ENCODE measurements around the gene CXCL3.

CXCL3 gene

GRCh38 chr4:74013264-74013663, 25.2 kb downstream of the CXCL3 start:
- no peak overlapping the region for H3K4me3 ChIP-seq (replicated peaks; ENCODE audit: low read depth, low read length)
- DNase-seq (ENCODE audit: extremely low read depth, low read depth): no peak
- TF ChIP-seq, protein P1, sequence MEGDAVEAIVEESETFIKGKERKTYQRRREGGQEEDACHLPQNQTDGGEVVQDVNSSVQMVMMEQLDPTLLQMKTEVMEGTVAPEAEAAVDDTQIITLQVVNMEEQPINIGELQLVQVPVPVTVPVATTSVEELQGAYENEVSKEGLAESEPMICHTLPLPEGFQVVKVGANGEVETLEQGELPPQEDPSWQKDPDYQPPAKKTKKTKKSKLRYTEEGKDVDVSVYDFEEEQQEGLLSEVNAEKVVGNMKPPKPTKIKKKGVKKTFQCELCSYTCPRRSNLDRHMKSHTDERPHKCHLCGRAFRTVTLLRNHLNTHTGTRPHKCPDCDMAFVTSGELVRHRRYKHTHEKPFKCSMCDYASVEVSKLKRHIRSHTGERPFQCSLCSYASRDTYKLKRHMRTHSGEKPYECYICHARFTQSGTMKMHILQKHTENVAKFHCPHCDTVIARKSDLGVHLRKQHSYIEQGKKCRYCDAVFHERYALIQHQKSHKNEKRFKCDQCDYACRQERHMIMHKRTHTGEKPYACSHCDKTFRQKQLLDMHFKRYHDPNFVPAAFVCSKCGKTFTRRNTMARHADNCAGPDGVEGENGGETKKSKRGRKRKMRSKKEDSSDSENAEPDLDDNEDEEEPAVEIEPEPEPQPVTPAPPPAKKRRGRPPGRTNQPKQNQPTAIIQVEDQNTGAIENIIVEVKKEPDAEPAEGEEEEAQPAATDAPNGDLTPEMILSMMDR (IDR thresholded peaks at IDR 0.05; ENCODE audit: low read depth, low read length, missing control alignments): no peak

- no peak overlapping the region for H3K4me3 ChIP-seq (replicated peaks; ENCODE audit: low read depth, low read length)
- TF ChIP-seq, protein P1 (IDR thresholded peaks at IDR 0.05; ENCODE audit: low read depth, low read length, missing control alignments): no peak
- DNase-seq (ENCODE audit: extremely low read depth, low read depth): no peak
These were observed 26.4 kb downstream of the CXCL3 start for GRCh38 chr4:74012130-74012529.

- no peak overlapping the region for H3K4me3 ChIP-seq (replicated peaks; ENCODE audit: low read depth, low read length)
- no peak for DNase-seq (ENCODE audit: extremely low read depth, low read depth)
- TF ChIP-seq, protein P1 (IDR thresholded peaks at IDR 0.05; ENCODE audit: low read depth, low read length, missing control alignments): no peak
These were observed 29.2 kb downstream of the CXCL3 start for GRCh38 chr4:74009307-74009706.

DNA sequence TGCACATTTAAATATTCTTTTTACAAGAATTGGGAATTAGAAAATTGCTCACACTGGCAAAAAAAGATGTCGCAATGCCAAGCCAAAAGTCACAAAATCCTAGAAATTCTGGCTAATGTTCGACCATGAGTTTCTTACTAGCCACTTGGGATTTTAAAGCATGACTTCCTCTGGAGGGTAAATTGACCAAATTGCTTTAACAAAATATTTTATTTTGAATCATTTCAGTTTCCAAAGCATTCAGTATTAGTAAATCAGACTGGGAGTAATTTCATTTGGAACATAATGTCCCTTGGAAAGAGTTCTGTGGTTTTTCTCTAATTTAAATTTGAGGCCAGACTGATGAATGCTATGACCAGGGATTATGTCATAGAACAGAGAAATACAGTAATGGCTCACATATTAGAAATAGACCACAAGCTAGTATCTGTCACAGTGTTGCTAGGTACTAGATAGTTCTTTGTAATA, 32.4 kb downstream of the CXCL3 start:
- no peak for DNase-seq (ENCODE audit: extremely low read depth, low read depth)
- H3K4me3 ChIP-seq (replicated peaks; ENCODE audit: low read depth, low read length): no peak overlapping the region
- TF ChIP-seq, protein P1 (IDR thresholded peaks at IDR 0.05; ENCODE audit: low read depth, low read length, missing control alignments): no peak

- no peak overlapping the region for H3K4me3 ChIP-seq (replicated peaks; ENCODE audit: low read depth, low read length)
- TF ChIP-seq, protein P1 (IDR thresholded peaks at IDR 0.05; ENCODE audit: low read depth, low read length, missing control alignments): no peak
- DNase-seq (ENCODE audit: extremely low read depth, low read depth): no peak
These were observed 33.0 kb downstream of the CXCL3 start for GRCh38 chr4:74005528-74005927.

GRCh38 chr4:74004668-74005067, 33.8 kb downstream of the CXCL3 start:
- no peak overlapping the region for H3K4me3 ChIP-seq (replicated peaks; ENCODE audit: low read depth, low read length)
- no peak for DNase-seq (ENCODE audit: extremely low read depth, low read depth)
- TF ChIP-seq, protein P1 (IDR thresholded peaks at IDR 0.05; ENCODE audit: low read depth, low read length, missing control alignments): no peak

- no peak overlapping the region for H3K4me3 ChIP-seq (replicated peaks; ENCODE audit: low read depth, low read length)
- DNase-seq (ENCODE audit: extremely low read depth, low read depth): no peak
- TF ChIP-seq, protein P1 (IDR thresholded peaks at IDR 0.05; ENCODE audit: low read depth, low read length, missing control alignments): no peak
These were observed 38.2 kb downstream of the CXCL3 start for GRCh38 chr4:74000301-74000700.

Data from HFF-Myc (cell line).